AG09319 (cell line): ENCODE results near the gene CCDC191.

Experiments used
- DNase-seq: peaks from one replicate; pipeline ENCODE4 v3.0.0-alpha.2; 2010; ENCODE audit warnings: low read depth; ENCODE audit errors: extremely low read depth
- TF ChIP-seq, protein P1 (sequence below): IDR thresholded peaks from 2 replicates; pipeline ENCODE4 v1.5.1; 2011; ENCODE audit warnings: low read depth, mild to moderate bottlenecking, inconsistent platforms, low read length, moderate library complexity

Gene CCDC191, protein sequence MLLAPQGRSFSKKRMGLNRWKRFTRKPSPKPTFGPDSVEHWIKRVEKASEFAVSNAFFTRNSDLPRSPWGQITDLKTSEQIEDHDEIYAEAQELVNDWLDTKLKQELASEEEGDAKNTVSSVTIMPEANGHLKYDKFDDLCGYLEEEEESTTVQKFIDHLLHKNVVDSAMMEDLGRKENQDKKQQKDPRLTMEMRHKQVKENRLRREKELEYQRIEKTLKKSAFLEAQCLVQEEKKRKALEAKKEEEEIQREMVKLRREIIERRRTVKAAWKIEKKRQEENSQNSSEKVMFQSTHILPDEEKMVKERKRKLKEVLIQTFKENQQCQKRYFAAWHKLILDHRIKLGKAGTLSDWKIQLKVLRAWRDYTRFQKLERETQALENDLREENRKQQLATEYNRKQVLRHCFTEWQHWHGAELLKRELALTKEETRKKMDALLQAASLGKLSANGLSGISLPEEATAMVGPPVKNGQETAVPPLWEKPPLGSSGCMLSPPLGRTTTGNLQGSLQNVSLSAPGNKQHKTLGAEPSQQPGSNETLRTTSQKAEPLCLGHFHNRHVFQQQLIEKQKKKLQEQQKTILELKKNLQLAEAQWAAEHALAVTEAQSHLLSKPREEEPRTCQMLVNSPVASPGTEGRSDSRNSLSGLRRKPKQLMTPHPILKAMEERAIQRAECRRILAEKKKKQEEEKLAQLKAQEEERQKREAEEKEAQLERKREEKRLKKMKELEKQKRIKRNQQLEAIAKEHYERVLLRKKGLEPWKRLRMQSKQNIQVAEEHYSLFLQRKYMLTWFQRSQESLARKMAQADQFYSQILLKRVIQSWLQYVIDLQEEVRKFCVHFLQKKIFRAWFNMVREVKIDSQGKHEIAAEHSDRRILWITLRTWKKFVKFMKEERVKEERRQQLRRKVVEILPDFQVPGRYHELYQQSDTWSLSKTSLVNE

DNA sequence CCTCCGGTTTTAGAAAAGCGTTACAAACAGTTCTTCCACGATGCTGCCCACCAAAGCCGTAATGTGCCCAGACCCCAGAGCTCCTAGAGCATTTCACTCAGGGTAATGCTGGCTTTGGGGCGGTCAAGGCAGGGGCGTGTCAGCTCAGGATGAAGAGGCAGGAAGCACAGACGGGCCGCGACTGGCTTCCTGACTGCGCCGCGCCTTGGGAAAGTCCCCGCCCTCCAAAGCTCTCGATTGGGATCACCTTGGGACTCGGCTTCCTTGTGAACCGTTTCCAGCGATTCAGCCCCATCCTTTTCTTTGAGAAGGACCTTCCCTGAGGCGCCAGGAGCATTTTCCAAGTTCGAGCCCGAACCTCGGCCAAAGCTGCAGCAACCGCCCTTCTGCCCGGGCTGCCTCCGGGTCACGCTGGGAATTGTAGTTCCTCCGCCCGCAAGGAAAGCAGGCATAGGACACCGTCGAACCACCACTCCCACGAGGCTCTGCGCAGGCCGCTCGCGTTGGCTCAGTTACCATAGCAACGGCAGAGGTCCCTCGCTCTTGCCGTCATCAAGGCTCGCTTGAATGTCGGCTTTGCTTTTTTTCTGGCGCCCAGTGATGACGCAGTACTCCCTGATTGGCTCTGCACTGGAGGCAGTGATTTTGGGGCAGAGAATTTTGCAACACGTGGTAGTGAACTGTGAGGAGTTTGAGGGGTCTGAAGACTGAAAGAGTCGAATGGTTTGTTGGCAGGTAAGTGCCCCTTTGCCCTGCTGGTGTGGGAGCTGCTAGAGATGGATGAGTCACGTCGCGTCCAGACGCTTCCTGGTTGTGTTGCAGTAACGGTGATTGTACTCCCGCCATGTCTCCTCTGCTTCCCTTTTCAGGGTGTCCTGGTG, at the start of gene CCDC191, which contains the start of gene QTRT2:
Gene CCDC191 (minus strand): TSS at position 397 of the 881 bp plus-strand sequence. CDS start 60 bp downstream, at position 337.
Gene QTRT2 (plus strand): TSS at position 608 of the 881 bp plus-strand sequence. CDS start 8,521 bp downstream, outside the sequence.
- TF ChIP-seq, protein P1, sequence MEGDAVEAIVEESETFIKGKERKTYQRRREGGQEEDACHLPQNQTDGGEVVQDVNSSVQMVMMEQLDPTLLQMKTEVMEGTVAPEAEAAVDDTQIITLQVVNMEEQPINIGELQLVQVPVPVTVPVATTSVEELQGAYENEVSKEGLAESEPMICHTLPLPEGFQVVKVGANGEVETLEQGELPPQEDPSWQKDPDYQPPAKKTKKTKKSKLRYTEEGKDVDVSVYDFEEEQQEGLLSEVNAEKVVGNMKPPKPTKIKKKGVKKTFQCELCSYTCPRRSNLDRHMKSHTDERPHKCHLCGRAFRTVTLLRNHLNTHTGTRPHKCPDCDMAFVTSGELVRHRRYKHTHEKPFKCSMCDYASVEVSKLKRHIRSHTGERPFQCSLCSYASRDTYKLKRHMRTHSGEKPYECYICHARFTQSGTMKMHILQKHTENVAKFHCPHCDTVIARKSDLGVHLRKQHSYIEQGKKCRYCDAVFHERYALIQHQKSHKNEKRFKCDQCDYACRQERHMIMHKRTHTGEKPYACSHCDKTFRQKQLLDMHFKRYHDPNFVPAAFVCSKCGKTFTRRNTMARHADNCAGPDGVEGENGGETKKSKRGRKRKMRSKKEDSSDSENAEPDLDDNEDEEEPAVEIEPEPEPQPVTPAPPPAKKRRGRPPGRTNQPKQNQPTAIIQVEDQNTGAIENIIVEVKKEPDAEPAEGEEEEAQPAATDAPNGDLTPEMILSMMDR: no peak
- DNase-seq: peak; percentile 99

DNA sequence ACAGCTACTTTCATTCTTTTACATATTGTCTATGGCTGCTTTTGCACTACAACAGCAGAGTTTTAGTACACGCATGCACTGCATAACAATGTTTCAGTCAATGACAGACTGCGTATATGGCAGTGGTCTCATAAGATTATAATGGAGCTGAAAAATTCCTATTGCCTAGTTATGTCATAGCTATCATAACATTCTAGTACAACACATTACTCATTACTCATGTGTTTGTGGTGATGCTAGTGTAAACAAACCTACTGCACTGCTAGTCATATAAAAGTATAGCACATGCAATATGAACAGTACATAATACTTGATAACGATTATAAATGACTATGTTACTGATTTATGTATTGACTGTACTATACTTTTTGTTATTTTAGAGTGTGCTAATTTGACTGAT, 48.1 kb upstream of the CCDC191 start:
- no peak for DNase-seq
- TF ChIP-seq, protein P1: no peak

DNA sequence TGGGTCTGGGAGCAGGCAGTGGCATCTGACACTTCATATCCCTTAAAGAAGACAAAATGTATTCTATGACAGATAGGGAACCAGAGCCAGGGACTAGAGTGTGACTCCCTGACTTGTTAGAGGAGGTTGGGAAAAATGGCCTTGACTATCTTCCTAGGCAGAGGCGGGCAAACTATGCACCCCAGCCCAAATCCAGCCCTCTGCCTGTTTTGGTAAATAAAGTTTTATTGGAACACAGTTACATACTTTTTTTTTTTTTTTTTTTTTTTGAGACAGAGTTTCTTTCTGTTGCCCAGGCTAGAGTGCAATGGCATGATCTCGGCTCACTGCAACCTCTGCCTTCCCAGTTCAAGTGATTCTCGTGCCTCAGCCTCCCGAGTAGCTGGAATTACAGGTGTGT, 47.5 kb upstream of the CCDC191 start:
- TF ChIP-seq, protein P1: no peak
- DNase-seq: no peak

DNA sequence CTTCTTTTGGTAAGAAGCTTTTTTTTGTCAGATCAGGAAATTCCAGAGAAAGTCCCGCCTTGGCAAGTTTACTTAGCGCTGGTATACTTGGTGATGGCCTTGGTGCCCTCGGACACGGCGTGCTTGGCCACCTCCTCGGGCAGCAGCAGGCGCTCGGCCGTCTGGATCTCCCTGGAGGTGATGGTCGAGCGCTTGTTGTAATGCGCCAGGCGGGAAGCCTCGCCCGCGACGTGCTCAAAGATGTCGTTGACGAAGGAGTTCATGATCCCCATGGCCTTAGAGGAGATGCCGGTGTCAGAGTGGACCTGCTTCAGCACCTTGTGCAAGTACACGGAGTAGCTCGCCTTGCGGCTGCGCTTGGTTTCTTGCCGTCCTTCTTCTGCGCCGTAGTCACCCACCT, 46.9 kb upstream of the CCDC191 start:
- DNase-seq: no peak
- TF ChIP-seq, protein P1: no peak

DNA sequence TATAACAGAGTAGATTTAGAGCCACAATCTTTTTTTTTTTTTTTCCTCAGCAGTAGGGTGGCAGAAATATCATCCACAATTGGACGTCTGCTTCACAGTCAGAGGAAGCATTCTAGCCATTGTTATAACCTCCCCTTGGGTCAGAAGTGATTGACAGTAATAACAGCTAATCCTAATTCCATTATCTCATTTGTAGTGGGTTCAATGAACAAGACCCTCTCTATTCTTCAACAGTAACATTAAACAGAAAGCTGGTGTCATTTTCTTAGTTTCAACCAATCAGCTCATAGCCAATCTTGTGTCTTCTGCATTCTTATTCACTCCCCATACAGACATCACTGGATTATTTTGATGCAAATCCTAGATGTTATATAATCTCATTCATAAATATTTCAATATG, 44.8 kb upstream of the CCDC191 start:
- DNase-seq: no peak
- TF ChIP-seq, protein P1: no peak

DNA sequence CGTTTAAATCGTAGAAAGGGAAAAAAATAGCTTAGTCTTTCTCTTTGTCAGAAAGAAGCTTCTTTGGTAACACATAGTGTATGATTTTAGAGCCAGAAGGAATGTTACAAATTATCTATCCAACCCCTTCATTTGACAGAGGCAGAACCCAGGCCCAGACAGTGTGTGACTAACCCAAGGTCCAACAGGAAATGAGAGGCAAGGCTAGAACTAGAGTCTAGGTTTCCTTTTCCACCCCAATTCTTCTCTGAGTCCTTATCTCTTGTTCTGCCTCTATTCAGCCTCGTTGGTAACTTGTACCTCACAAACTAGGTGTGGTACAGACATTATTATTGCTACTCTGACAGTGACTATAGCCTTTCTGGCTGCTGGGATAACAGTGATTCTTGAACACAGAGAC, 39.5 kb upstream of the CCDC191 start:
- no peak for DNase-seq
- TF ChIP-seq, protein P1: no peak
